SK-N-MC (cell line): Measurements from ENCODE around the gene LIPN.

Experiments
- EZH2 ChIP-seq: fragments of 200-600 bp; sonication (generic); IDR thresholded peaks from one replicate; pipeline ENCODE4 v1.6.1; 2017; ENCODE audit warnings: antibody characterized with exemption
- FOXP2 ChIP-seq: optimal IDR thresholded peaks from 2 replicates; pipeline ENCODE3; 2011; ENCODE audit warnings: mild to moderate bottlenecking, moderate library complexity; ENCODE audit not compliant: insufficient read depth; ENCODE audit errors: extremely low read length, control extremely low read depth
- POLR2AphosphoS5 ChIP-seq: IDR thresholded peaks from 2 replicates; pipeline ENCODE4 v1.6.1; 2012; ENCODE audit warnings: mild to moderate bottlenecking, low read depth, low read length, borderline replicate concordance

- TF ChIP-seq EZH2 (no peak), POLR2AphosphoS5 (no peak), FOXP2 (no peak)
These were observed at the start of gene LIPN for GRCh38 chr10:88759366-88760101.
